ENCODE results near the gene NACC2.
A peak's percentile ranks its signal among the peaks of the same experiment; 100 is the strongest.
"Not testable (repeated sequence)": the region's sequence is repeated elsewhere in the genome, so short reads cannot be mapped to it uniquely, and the experiment has no call there.

The NACC2 gene

DNA sequence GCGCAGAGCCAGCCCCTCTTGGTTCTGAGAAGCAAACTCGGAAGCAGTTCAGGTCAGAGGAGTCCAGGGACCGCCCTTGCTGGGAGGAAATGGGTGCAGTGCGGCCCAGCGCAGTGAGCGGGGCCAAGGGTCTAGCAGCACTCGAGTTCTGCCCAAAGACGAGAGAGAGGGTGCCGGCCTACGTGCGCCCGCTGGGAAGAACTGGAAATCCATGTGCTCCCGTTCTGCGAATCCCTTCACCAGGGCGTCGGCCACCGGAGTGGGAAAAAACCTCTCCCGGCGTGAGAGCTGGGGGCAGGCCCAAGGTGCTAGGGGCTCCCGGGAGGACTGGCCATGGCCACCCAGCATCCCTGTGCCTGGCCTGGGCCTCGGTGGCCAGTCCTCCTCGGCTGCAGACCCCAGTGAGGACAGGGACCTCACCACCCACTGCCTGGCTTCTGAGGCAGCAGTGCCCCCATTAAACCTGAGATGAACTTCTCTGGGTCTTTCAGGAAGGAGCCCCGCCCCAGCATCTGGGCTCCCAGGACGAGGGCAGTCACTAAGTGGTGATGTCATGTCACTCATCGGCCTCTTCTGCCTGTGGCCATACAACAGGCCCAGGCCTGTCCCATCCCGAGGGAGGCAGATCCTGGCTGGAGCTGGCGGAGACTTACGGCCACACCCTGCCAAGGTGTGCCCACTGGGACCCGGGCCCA is 13.0 kb upstream of the NACC2 start:
- H3K4me3 Mint-ChIP-seq: peak overlapping the region; percentile 73
- H3K27me3 Mint-ChIP-seq: no peaks in the 10 kb centered on the region
- H3K27ac Mint-ChIP-seq: peak overlapping the region; percentile 67

DNA sequence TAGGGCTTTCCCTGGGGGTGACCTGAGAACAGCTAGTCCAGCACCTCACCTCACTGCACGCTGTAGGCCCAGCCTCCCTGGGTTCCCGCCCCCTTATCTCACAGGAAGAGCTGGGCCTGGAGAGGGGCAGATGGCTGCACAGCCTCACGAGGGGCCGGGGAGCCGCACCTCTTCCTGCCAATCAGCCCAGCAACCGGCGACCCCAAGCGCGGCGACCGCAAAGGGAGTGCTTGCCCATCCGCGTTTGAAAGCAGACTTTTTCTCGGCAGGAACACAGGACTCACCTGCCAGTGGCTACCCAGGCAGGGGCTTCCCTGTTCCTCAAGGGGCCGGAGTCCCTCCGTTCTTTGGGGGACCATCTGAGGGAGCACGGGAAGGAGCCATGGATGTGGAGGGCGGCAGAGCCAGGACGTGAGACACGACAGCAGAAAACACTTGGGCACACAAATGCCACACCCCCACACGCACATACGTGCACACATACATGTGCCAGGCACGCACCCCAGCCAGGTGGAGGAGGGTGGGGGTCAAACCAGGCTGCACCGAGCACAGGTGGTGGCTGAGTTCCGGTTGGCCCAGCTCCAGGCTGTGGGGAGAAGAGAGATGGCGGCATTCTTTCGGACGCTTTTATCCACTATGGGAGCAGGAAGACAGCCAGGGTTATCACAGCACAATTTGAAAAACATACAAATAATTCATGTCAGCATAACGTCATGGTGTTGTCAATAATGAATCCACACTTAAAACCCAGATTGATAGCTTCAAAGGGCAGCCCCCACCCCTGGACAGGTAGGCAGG is 12.3 kb upstream of the NACC2 start:
- Mint-ChIP-seq H3K4me3 (peak overlapping the region; percentile 66), H3K27ac (peak overlapping the region; percentile 67), H3K9me3 (no peaks in the 10 kb centered on the region), H3K27me3 (no peaks in the 10 kb centered on the region), H3K4me1 (ENCODE audit: low read depth) (peaks cover 56% of the 10 kb centered on the region), H3K36me3 (ENCODE audit: low read depth) (no peaks in the 10 kb centered on the region)

More for the DNA sequence above, 13.0 kb upstream of the NACC2 start:
- H3K9me3 Mint-ChIP-seq: no peaks in the 10 kb centered on the region
- H3K36me3 Mint-ChIP-seq (ENCODE audit: low read depth): no peaks in the 10 kb centered on the region
- peaks cover 62% of the 10 kb centered on the region for H3K4me1 Mint-ChIP-seq (ENCODE audit: low read depth)

DNA sequence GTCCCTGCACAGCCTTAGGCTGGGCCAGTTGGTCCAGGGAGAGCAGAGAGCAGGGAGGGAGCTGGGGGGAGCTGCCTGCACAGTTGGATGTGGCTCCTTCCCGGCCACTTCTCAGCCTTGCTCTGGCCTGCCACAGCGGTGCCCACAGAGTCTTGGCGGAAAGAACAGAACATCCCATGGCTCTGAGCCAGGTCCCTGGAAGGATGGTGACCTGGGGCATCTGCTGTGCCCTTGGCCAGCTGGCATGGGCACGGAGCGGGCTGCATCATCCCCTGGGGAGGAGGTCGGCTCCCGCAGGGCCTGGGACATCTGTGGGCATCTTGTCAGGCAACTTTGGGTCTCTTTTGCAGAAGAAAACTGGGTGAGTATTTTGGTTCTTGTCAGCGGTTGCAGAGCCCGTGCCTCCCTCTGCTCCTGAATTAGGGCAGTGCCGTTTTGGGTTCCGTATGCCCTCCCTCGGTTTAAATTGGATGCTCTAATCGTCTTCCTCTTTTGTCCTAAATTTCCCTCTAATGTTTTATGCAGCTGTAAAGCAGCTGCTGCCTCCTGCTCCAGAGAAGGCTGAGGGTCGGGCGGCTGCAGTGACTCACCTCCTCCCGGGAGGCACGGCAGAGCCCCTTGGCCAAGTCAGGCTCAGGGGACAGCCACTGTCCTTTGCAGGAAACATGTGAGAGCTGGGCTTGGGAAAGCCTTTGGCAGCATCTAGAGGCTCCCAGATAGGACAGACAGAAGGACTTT is 10.5 kb upstream of the NACC2 start:
- Mint-ChIP-seq H3K36me3 (ENCODE audit: low read depth) (no peaks in the 10 kb centered on the region), H3K4me1 (ENCODE audit: low read depth) (peaks cover 39% of the 10 kb centered on the region), H3K9me3 (no peaks in the 10 kb centered on the region), H3K4me3 (no peak overlapping the region), H3K27ac (no peak overlapping the region), H3K27me3 (no peaks in the 10 kb centered on the region)

DNA sequence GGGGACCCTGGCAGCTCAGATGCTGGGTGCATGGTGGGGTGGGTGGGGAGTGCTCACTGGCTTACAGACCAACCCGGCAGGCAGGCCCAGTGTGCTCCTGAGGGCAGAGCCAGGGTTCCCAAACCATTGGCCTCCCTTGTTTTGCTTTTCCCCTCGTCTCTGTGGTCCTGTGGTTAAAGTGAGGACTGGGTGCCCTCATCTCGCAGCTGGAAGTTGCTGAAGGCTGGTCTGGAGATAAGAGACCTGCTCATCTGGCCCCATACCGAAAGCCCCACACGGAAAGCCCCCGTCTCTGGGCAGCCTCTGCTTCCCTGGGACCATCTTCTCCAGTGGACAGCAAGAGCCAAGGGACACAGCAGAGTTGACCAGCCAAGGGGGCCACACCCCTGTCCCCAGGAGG is 9.8 kb upstream of the NACC2 start:
- Mint-ChIP-seq H3K4me3 (no peak overlapping the region), H3K27ac (no peak overlapping the region), H3K36me3 (ENCODE audit: low read depth) (no peaks in the 10 kb centered on the region), H3K9me3 (no peaks in the 10 kb centered on the region), H3K27me3 (no peaks in the 10 kb centered on the region), H3K4me1 (ENCODE audit: low read depth) (peaks cover 33% of the 10 kb centered on the region)

DNA sequence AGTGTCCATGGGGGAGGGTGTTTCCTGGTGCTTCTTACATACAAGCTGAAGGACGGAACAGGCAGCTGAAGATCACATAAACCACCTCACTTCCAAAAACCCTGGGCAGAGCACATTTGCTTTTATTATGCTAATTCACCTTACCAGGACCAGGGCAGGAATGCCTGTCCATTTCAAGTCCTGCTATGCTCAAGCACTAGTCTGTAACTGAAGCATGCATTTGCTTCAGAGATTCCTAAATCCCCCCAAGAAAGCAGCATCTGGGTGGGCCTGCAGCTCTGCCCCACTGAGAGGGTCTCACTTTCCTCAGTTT is 9.4 kb upstream of the NACC2 start:
- Mint-ChIP-seq H3K27ac (no peak overlapping the region), H3K27me3 (no peaks in the 10 kb centered on the region), H3K4me3 (no peak overlapping the region)

DNA sequence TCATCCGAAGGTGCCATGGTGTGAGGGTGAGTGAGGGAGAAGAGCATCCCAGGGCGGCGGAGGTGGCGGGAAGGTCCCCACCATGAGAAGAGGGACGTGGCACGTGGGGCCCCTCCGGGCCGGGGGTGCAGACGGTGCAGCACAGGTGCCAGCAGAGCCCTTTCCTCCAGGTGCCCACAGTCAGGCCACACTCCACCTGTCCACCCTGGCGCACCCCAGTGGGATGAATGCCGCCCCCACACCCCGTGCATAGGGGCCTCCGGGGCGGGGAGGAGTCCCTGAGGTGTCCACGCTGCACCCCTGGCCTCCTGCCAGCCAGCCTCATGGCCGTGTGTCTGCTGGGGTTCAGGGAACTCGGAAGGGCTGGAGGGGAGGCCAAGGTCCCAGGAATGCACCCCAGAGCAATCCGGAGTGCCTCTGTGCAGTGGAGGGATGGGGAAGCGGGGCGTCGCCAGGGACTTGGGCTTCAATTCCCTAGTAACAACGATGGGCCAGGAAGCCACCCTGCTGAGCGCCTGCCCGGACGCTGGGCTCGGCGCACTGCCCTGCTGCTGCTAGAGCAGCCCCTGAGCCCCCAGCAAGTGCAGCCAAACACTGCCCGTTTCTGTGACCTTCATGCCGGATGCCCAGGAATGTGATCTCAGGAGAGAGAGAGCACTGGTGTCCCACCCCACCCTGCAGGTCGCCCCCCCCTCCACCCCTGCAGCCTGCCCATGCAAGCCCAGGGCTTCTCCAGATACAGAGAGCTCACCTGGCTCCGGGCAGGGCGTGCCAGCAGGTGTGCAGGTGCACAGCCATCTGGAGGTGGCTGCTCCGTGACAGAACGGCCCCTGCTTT is 8.8 kb upstream of the NACC2 start:
- Mint-ChIP-seq H3K27me3 (no peaks in the 10 kb centered on the region), H3K9me3 (no peaks in the 10 kb centered on the region), H3K4me3 (no peak overlapping the region), H3K4me1 (ENCODE audit: low read depth) (peaks cover 36% of the 10 kb centered on the region), H3K36me3 (ENCODE audit: low read depth) (no peaks in the 10 kb centered on the region), H3K27ac (no peak overlapping the region)

More for the DNA sequence above, 9.4 kb upstream of the NACC2 start:
- Mint-ChIP-seq H3K4me1 (ENCODE audit: low read depth) (peaks cover 32% of the 10 kb centered on the region), H3K9me3 (no peaks in the 10 kb centered on the region), H3K36me3 (ENCODE audit: low read depth) (no peaks in the 10 kb centered on the region)

DNA sequence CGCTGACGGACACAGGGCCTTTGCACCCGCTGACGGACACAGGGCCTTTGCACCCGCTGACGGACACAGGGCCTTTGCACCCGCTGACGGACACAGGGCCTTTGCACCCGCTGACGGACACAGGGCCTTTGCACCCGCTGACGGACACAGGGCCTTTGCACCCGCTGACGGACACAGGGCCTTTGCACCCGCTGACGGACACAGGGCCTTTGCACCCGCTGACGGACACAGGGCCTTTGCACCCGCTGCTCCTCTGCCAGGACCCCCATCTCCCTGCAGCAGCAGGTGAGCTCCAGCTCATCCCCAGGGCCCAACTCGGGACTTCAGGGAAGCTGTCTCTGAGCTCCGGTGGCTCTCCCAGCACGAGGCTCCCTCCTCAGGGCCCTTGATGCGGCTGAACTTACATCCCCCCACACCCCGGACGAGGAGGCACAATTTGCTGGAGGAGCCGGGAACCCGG is 6.6 kb upstream of the NACC2 start:
- not testable (repeated sequence) for H3K9me3 Mint-ChIP-seq; H3K27me3 Mint-ChIP-seq; H3K36me3 Mint-ChIP-seq (ENCODE audit: low read depth); H3K27ac Mint-ChIP-seq; H3K4me3 Mint-ChIP-seq
- peaks cover 18% of the 10 kb centered on the region for H3K4me1 Mint-ChIP-seq (ENCODE audit: low read depth)

DNA sequence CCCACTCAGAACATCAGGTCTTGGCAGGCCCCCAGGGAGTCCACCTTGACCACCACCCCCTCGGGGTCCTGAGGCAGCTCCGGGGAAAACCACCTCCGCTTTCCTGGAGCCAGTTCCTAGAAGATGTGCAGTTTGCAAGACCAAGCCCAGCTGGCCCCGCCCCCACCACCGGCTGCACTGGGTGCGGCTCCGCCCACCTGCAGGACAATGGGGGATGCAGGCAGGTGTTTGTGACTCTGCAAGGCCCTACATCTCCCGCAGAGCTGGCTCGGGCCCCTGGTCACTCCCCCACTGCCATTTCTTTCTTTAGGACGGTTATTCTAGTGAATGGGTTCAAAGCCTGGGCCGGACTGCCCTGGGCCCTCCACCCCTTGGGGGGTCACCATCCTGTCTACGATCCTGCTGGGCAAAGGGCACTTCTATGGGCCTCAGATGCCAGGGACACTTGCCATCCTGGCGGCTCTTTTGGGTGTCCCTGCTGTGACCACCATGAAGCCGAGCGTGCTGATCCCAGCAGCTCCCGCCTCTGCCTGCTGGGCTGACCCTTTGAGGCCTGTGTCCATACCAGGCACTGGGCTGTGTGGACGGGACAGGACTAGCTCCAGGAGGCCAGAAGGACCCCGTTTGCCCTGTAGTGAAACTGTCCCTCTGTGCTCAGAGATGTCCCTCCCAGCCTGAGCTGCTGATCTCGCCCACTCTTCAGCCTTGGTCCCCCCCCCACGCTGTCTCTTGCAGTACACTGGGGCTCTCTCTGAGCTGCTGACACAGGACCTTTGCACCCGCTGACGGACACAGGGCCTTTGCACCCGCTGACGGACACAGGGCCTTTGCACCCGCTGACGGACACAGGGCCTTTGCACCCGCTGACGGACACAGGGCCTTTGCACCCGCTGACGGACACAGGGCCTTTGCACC is 5.9 kb upstream of the NACC2 start:
- Mint-ChIP-seq H3K9me3 (no peaks in the 10 kb centered on the region), H3K36me3 (ENCODE audit: low read depth) (no peaks in the 10 kb centered on the region), H3K27ac (no peak overlapping the region), H3K4me3 (no peak overlapping the region), H3K4me1 (ENCODE audit: low read depth) (peaks cover 11% of the 10 kb centered on the region), H3K27me3 (peaks cover 4% of the 10 kb centered on the region)

DNA sequence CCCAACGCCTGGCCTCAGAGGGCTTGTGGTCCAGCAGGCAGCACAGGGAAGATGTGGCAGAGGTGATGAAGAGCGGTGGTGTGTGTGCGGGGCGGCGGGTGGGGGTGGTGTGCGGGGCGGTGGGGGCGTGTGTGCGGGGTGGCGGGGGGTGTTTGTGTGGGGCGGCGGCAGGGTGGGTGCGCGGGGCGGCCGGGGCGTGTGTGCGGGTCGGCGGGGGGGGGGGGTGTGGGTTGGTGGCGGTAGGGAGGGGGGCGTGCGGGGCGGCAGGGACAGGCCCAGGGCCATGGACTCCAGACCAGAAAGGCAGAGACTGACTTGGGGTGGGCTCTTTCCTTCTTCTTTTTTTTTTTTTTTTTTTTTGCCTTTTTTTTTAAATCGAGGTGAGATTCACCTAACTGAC is 4.5 kb upstream of the NACC2 start:
- Mint-ChIP-seq H3K4me3 (no peak overlapping the region), H3K4me1 (ENCODE audit: low read depth) (peaks cover 5% of the 10 kb centered on the region), H3K36me3 (ENCODE audit: low read depth) (no peaks in the 10 kb centered on the region), H3K27me3 (peaks cover 4% of the 10 kb centered on the region), H3K9me3 (no peaks in the 10 kb centered on the region), H3K27ac (no peak overlapping the region)

DNA sequence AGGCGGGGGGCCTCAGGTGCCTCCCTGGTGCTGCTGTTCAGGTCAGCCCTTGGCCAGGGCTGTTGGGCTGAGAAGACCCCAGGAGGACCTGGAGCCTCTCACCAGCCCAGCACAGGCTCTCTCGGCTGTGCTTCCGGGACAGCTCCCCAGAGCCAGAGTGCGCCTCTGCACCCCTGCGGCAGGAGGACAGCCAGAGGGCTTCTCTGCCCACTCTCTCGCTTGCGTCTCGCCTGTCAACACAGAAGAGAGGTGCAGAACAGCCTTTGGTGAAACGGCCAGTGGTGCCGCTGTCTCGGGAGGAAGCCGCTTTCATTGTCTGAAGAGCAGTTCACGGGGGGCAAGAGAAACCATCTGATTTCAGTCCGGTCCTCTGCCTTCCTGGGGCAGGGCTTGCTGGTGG is 3.8 kb upstream of the NACC2 start:
- H3K4me3 Mint-ChIP-seq: no peak overlapping the region
- H3K27ac Mint-ChIP-seq: no peak overlapping the region
- H3K36me3 Mint-ChIP-seq (ENCODE audit: low read depth): no peaks in the 10 kb centered on the region
- peaks cover 5% of the 10 kb centered on the region for H3K4me1 Mint-ChIP-seq (ENCODE audit: low read depth)
- H3K27me3 Mint-ChIP-seq: peaks cover 4% of the 10 kb centered on the region
- no peaks in the 10 kb centered on the region for H3K9me3 Mint-ChIP-seq

DNA sequence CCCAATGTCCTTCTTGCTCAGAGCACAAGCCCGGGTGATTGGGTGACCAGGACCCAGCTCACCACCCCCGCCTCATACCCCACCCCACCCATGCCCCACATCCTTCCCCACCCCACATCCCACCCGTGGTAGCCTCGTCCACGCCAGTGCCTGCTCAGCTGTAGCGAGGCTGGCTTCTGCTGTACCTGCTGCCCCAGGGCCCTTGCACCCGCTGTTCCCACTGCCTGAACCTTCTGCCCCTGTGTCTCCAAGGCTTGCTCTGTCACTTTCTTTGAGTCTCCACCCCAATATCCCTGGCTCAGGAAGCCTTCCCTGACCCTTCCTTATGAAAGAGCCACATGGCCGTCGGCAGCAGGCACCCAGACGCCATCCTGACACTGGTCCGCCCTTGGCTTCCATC is 3.1 kb upstream of the NACC2 start:
- Mint-ChIP-seq H3K27me3 (peaks cover 4% of the 10 kb centered on the region), H3K27ac (no peak overlapping the region), H3K4me1 (ENCODE audit: low read depth) (peaks cover 5% of the 10 kb centered on the region), H3K9me3 (no peaks in the 10 kb centered on the region), H3K4me3 (no peak overlapping the region), H3K36me3 (ENCODE audit: low read depth) (no peaks in the 10 kb centered on the region)

DNA sequence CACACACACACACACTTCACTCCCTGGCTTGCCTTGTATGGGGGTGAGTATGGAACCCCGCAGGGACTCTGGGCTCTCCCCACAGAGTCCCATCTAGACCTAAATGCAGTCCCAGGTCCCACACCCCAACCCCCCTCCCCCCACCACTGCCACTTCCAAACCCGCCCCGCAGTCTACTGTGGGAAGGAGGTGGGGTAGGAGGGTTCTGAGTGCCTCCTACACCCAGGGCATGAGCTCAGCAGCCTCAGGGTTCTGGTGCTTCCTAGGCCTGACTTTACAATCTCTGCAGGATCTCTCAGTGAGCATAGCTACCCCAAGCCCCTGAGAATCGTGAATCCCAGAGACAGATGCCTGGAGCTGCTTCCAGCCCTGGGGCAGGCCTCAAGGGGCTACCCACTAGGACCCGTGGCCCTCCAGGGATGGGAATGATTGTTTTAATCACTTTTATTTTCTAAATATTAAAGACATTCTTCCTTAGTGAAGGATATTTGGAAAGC is 1.5 kb upstream of the NACC2 start:
- H3K4me3 Mint-ChIP-seq: peak overlapping the region; percentile 37
- no peaks in the 10 kb centered on the region for H3K36me3 Mint-ChIP-seq (ENCODE audit: low read depth)
- H3K27ac Mint-ChIP-seq: no peak overlapping the region
- peaks cover 5% of the 10 kb centered on the region for H3K4me1 Mint-ChIP-seq (ENCODE audit: low read depth)
- H3K9me3 Mint-ChIP-seq: no peaks in the 10 kb centered on the region
- H3K27me3 Mint-ChIP-seq: peaks cover 7% of the 10 kb centered on the region

DNA sequence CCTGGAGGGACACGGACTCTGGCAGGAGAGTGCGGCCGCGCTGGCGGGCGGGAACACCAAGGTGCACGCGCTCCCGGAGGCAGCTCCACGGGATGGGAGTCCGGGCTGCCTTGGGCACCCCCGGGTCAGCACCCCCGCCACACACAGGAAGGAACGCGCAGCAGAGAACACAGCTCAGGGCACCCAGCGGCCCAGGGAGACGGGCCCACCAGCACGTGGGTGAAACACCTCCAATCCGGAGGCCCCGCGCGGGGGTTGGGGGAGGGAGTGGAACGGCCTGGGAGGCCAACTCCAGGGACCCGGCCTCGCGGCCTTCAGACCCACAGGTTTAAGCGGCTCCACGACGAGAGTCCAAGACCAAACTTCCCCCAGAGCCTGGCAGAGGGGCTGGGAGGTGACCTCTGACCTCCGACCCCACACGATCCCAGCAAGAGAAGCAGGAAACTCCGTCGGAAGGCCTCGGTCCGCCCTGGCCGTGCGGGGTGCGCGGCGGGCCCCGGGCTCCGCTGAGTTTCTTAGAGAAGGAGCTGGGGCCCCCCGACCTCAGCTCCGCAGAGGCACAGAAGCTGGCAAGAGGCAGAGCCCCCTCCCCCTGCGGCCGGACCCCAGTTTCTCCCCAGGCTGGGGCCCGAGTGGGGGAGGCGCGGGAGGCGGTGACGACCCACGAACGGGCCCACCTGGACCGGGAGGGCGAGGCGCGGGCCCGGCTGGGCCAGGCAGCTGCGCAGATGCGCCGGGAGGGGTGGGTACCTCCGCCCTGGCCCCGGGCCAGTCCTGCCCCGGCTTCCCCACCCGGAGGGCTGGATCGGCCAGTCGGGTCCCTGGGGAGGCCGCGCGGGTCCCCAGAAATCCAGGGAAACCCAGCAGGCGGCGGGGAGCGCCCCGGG is 851 bp downstream of the NACC2 start:
- Mint-ChIP-seq H3K27me3 (peaks cover 7% of the 10 kb centered on the region), H3K36me3 (ENCODE audit: low read depth) (no peaks in the 10 kb centered on the region), H3K4me3 (peak overlapping the region; percentile 68), H3K9me3 (no peaks in the 10 kb centered on the region), H3K27ac (no peak overlapping the region), H3K4me1 (ENCODE audit: low read depth) (peaks cover 8% of the 10 kb centered on the region)

All from stimulated activated naive CD8-positive, alpha-beta T cell treated with anti-CD3 and anti-CD28 coated beads, Interleukin-15, Interleukin-2, amounts not matched to agents 100 ng/mL and 50 ng/mL, for 24 hours (primary cell).